Measurements from ENCODE around the gene ATL2.

Gene ATL2

GRCh38 chr2:38352336-38352735 is 24.7 kb downstream of the ATL2 start:
- TF ChIP-seq POLR2A (IDR thresholded peaks at IDR 0.05; ENCODE audit: extremely low read depth, insufficient read length) (no peak), CTCF (IDR thresholded peaks at IDR 0.05; ENCODE audit: low read depth, low read length) (no peak), MYC (IDR thresholded peaks at IDR 0.05; ENCODE audit: low read depth, low read length) (no peak), MAX (IDR thresholded peaks at IDR 0.05; ENCODE audit: low read depth, low read length) (no peak)
- DNase-seq (ENCODE audit: low read depth): no peak
- no peak overlapping the region for H3K4me3 ChIP-seq (ENCODE audit: low read depth, low read length)

- no peak overlapping the region for H3K4me3 ChIP-seq (ENCODE audit: low read depth, low read length)
- TF ChIP-seq MAX (IDR thresholded peaks at IDR 0.05; ENCODE audit: low read depth, low read length) (no peak), MYC (IDR thresholded peaks at IDR 0.05; ENCODE audit: low read depth, low read length) (no peak), CTCF (IDR thresholded peaks at IDR 0.05; ENCODE audit: low read depth, low read length) (no peak), POLR2A (IDR thresholded peaks at IDR 0.05; ENCODE audit: extremely low read depth, insufficient read length) (no peak)
- no peak for DNase-seq (ENCODE audit: low read depth)
Measured at GRCh38 chr2:38345323-38346038, 31.6 kb downstream of the ATL2 start.

GRCh38 chr2:38344813-38345212 is 32.3 kb downstream of the ATL2 start:
- DNase-seq (ENCODE audit: low read depth): no peak
- TF ChIP-seq MYC (IDR thresholded peaks at IDR 0.05; ENCODE audit: low read depth, low read length) (no peak), CTCF (IDR thresholded peaks at IDR 0.05; ENCODE audit: low read depth, low read length) (no peak), MAX (IDR thresholded peaks at IDR 0.05; ENCODE audit: low read depth, low read length) (no peak)
- H3K4me3 ChIP-seq (ENCODE audit: low read depth, low read length): no peak overlapping the region

- no peak for DNase-seq (ENCODE audit: low read depth)
- TF ChIP-seq CTCF (IDR thresholded peaks at IDR 0.05; ENCODE audit: low read depth, low read length): no peak
- no peak for TF ChIP-seq MYC (IDR thresholded peaks at IDR 0.05; ENCODE audit: low read depth, low read length)
- no peak for TF ChIP-seq MAX (IDR thresholded peaks at IDR 0.05; ENCODE audit: low read depth, low read length)
- no peak for TF ChIP-seq POLR2A (IDR thresholded peaks at IDR 0.05; ENCODE audit: extremely low read depth, insufficient read length)
- H3K4me3 ChIP-seq (ENCODE audit: low read depth, low read length): no peak overlapping the region
Measured at GRCh38 chr2:38343212-38343611, 33.9 kb downstream of the ATL2 start.

- no peak overlapping the region for H3K4me3 ChIP-seq (ENCODE audit: low read depth, low read length)
- TF ChIP-seq MAX (IDR thresholded peaks at IDR 0.05; ENCODE audit: low read depth, low read length): no peak
- no peak for DNase-seq (ENCODE audit: low read depth)
Measured at GRCh38 chr2:38336621-38337020, 40.5 kb downstream of the ATL2 start.

GRCh38 chr2:38330754-38331153 is 46.3 kb downstream of the ATL2 start:
- no peak overlapping the region for H3K4me3 ChIP-seq (ENCODE audit: low read depth, low read length)
- TF ChIP-seq POLR2A (IDR thresholded peaks at IDR 0.05; ENCODE audit: extremely low read depth, insufficient read length): no peak
- TF ChIP-seq MYC (IDR thresholded peaks at IDR 0.05; ENCODE audit: low read depth, low read length): no peak
- no peak for TF ChIP-seq MAX (IDR thresholded peaks at IDR 0.05; ENCODE audit: low read depth, low read length)
- TF ChIP-seq CTCF (IDR thresholded peaks at IDR 0.05; ENCODE audit: low read depth, low read length): no peak
- no peak for DNase-seq (ENCODE audit: low read depth)

All from NB4 (cell line).